HG02610 (cell line): ENCODE results near the gene SELENOO.

Experiments
- ATAC-seq: cut with Tn5 transposase; IDR thresholded peaks from one replicate; pipeline ENCODE4 v1.9.1; 2021; ENCODE audit warnings: mild to moderate bottlenecking, moderate library complexity; ENCODE audit not compliant: unreplicated experiment

The SELENOO gene

GRCh38 chr22:50252082-50253045, 51.6 kb downstream of the SELENOO start:
- no peak for ATAC-seq

GRCh38 chr22:50253046-50253915, 52.5 kb downstream of the SELENOO start:
- no peak for ATAC-seq

GRCh38 chr22:50253941-50254340, 53.1 kb downstream of the SELENOO start:
- ATAC-seq: no peak

DNA sequence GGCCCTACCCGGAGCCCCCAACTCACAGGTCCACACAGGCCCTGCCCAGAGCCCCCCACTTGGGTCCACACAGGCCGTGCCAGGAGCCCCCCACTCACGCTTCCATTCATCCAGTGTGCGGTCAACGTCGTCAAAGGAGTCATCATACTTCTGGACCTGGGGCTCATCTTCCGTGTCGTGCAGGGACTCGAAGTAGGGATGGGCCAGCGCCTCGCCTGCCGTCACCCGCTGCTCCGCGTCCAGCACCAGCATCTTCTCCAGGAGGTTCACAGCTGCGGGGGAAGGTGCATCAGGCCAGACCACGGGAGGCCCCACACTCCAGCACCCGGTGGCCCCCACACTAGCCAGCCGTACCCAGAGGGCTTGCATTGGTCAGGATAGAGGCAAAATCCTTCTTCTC, 54.3 kb downstream of the SELENOO start:
- ATAC-seq: no peak

- ATAC-seq: no peak
Measured at GRCh38 chr22:50255607-50256006, 54.8 kb downstream of the SELENOO start.

- ATAC-seq: no peak
Measured at GRCh38 chr22:50256258-50256862, 55.5 kb downstream of the SELENOO start.

DNA sequence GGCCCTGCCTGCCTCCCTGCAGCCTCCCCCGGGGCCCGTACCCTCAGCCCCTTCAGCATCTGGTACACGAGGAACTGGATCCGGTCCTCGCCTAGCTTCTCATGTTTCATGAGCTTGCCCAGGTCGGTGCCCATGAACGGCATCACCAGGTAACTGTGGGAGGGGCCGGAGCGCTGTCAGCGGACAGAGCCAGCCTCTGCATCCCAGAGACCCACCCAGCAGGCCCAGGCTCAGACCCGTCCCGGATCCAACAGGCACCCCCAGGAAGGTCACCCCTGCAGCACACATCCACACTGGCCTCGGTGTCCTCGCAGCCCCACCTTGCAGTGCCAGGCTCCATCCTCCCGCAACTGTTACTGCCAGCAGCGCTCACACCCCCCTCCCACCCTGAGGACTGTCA, 56.2 kb downstream of the SELENOO start:
- ATAC-seq: no peak

DNA sequence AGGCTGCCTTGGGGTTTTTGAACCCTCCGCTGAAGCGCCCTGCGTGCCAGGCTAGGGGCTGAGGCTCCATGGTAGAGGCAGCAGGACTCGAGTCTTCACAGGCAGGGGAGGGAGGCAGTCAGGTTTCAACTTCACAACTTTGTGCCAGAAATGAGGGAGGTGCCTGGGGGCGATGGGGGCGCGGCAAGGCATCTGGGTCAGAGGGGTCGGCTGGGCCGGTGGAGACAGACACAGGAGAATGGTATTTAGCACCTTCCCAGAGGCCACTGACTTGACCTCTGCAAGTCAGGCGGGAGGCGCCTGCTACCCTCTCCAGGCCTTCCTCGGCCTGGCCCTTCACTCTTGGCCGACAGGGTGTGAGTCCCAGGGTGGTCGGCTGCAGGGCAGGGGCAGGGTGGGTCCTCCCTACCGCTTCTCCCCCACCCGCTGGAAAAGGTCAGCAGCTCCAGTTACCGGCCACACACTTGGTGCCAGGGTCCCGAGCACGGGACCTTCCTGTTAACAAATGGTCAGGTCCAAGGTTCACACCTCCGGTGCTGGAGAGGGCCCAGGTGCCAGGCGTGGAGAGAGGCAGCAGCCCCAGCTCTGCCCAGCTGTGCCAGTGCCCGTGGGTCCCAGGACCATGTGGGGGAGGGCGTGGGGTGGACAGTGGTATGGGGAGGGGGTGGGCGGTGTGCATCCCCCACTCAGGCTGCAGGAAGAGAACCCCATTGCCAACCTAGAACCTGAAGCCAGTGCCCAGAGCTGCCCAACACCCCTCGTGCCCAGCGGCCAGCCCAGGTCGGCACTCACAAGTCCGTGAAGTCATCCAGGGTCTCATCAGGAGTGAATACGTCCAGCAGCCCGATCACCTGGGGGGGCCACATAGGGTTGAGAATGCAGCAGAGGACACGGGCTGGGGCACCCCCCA, 56.9 kb downstream of the SELENOO start:
- ATAC-seq: no peak

DNA sequence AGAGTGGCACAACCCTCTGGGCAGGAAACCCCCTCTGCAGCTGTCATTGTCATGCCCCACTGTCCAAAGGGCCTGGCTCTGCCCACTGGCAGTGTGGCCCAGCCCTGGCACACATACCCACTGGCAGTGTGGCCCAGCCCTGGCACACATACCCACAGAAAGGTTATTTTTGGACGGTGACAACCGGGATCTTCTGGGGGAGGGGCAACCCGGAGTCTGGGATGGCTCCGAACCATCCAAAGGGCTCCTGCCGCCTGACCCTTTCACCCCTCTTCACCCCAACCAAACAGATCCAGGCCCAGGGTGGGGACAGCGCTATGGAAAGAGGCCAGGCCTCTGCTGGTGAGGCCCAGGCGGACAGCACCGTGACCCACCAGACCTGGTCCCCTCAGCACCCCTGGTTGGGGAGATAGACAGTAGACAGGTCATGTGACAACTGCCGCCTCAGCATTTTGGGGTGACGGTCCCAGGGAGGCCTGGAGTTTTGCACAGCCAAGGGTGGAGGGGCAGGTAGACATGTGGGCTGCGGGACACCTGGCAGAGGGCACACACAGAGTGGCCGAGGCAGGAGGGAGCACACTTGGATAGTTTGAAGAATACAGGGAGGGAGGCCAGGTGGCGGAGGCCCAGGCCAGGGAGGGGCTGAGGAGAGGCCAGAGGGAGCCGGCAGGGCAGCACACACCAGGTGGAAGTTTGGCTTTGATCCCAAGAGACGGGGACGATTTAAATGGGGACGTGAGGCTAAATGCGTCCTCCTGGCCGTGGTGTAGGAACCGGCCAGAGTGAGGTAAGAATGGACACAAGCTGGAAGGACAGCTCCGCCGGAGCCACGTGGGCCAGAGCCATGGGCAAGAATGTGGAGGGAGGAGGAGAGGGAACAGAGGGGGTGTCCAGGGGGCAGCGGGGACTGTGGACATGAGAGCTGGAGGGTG, 57.8 kb downstream of the SELENOO start:
- ATAC-seq: no peak

DNA sequence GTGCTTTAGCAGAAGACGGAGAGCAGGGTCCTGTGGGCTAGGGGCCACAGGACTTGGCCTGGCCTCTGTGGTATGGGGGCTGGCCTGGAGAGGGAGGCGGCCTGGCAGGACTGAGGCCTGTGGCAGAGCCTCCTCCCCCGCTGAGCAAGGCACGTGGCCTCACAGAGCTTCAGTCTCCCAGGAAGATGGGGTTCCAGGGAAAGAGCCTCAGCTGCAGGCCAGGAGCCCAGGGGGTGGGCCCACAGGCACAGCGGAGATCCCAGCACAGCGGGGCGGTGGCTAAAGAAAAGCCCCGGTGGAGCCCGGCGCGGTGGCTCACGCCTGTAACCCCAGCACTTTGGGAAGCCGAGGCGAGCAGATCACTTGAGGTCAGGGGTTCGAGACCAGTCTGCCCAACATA, 58.5 kb downstream of the SELENOO start:
- ATAC-seq: no peak

DNA sequence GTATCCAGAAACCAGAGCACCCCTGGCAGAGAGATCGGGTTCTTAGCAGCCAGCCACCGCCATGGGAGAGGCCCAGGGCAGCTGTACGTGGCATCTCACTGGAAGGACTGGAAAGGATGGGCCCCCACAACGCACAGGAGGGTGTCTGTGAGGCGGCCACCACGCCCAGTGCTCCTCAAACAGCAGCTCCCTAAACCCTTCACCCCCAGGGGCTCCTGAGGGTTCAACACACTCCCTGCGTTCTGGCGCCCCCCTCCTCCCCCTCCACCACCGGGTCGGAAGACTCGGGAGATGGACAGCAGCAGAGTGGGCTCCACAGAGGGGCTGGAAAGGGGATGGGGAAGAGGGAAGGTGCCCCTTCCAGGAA, 59.6 kb downstream of the SELENOO start:
- ATAC-seq: no peak

GRCh38 chr22:50260801-50261614, 60.2 kb downstream of the SELENOO start:
- no peak for ATAC-seq

- ATAC-seq: no peak
Measured at GRCh38 chr22:50261615-50262459, 61.0 kb downstream of the SELENOO start, which contains the start of gene MAPK12. Gene MAPK12 (minus strand): TSS chr22:50261683. CDS start chr22:50261509, 174 bp downstream.

DNA sequence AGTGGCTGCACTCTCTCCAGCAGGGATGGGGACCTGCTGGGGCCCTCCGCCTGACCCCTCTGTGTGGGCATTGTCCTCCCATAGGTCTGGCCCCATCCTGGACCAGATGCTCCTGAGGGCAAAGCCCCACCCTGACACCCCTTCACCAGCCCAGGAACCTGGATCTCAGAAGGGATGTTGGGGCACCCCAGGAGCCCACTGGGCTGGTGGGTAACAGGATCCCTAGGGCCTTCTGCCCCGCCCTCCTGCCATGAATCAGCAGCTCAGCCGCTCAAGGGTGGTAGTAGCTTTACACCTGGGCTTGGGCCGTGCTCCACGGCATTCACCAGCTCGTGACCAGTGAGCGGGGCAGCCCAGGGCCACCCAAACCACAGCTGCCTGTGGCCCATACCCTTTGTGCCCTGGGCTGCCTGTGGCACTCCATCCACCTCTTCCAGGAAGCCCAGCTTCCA, 61.7 kb downstream of the SELENOO start:
- no peak for ATAC-seq

DNA sequence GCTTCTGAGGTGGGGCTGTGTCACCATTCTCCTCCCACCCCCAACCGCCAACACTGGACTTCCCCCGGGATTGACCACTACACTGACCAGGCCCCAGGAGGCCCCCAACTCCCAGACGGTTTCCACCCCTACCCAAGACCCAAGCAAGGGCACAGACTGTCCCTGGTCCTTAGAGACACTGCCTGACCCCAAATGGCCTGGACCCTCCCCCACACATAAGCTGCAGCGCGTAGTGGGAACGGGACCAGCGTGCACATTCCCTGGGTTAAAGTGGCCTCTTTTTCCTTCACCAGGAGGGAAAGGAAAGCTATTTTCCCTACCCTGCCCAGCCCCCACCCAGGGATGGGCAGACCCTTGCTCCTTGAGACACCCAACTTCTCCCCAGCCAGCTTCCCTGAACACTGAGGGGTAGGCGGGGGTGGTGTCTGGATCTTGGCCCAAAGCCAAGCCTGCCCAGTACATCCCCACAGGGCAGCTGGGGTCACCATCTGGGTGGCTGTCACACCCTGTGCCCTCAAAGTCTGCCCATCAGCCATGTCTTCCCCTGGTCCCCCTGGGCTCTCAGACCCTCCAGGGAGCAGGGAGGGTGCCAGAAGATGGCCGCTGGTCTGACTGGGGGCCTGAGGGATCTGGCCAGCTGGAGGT, 62.3 kb downstream of the SELENOO start:
- no peak for ATAC-seq

DNA sequence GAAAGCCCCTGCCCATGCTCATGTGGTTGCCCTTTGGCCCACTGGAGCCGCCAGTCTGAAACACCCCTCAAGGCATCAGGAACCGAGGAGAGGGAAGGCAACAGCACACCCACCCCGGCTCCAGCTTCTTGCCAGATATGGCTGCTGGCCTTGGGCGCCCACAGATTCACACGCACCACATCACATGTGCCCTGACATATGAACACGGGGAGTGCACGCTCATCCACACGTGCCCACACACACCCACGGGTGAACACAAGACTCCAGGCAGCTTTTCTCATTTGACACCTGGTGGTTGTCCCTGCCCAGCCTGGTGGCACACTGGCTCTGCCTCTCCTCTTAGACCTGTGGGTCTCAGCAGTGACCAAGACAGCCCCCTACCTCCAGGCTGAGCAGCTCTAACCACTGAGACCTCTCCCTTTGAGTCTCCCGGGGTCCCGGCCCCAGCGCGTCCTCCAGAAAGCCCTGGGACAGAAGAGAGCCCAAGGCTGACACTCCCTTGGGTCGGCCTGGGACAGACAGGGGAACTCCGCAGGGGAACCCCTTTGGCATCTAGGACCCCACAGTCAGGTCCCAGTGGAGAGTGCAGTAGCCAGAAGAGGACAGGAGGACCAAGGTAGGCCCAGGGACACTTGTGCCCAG, 63.4 kb downstream of the SELENOO start:
- no peak for ATAC-seq
